GM18858 (cell line): Measurements from ENCODE around the gene SELENOS.

ENCODE experiments used
- ATAC-seq: cut with Tn5 transposase; IDR thresholded peaks from one replicate; pipeline ENCODE4 v1.9.1; 2021; ENCODE audit not compliant: unreplicated experiment

Gene SELENOS

GRCh38 chr15:101251830-101252820, 25.2 kb downstream of the SELENOS start, which contains the start of gene CHSY1:
Gene CHSY1, minus strand, starts transcription at chr15:101252048. Its CDS starts 592 bp downstream, at chr15:101251456.
- ATAC-seq, result peak; percentile 61

- peak; percentile 17 for ATAC-seq
Measured at GRCh38 chr15:101250873-101251829, 26.1 kb downstream of the SELENOS start.

GRCh38 chr15:101250341-101250831, 26.9 kb downstream of the SELENOS start:
- no peak for ATAC-seq

GRCh38 chr15:101248274-101248673, 29.0 kb downstream of the SELENOS start:
- no peak for ATAC-seq

GRCh38 chr15:101246824-101247745, 30.2 kb downstream of the SELENOS start:
- ATAC-seq, result no peak

- no peak for ATAC-seq
Measured at GRCh38 chr15:101246391-101246790, 30.9 kb downstream of the SELENOS start.

- no peak for ATAC-seq
Measured at GRCh38 chr15:101244889-101245668, 32.2 kb downstream of the SELENOS start.

GRCh38 chr15:101244036-101244781, 33.1 kb downstream of the SELENOS start:
- ATAC-seq, result no peak

- ATAC-seq, result no peak
Measured at GRCh38 chr15:101243420-101243819, 33.9 kb downstream of the SELENOS start.

- ATAC-seq, result no peak
Measured at GRCh38 chr15:101242999-101243336, 34.3 kb downstream of the SELENOS start.

GRCh38 chr15:101242160-101242998, 34.9 kb downstream of the SELENOS start:
- peak; percentile 70 for ATAC-seq

- no peak for ATAC-seq
Measured at GRCh38 chr15:101240358-101240757, 36.9 kb downstream of the SELENOS start.

- no peak for ATAC-seq
Measured at GRCh38 chr15:101239724-101240136, 37.6 kb downstream of the SELENOS start.

- ATAC-seq, result no peak
Measured at GRCh38 chr15:101237251-101237650, 40.0 kb downstream of the SELENOS start.

- no peak for ATAC-seq
Measured at GRCh38 chr15:101233651-101234280, 43.5 kb downstream of the SELENOS start.

- no peak for ATAC-seq
Measured at GRCh38 chr15:101232677-101233076, 44.6 kb downstream of the SELENOS start.

GRCh38 chr15:101228313-101228712, 49.0 kb downstream of the SELENOS start:
- no peak for ATAC-seq
